Mesenchymal stem cell (in vitro differentiated cells and primary cell): ENCODE results near the gene PPARGC1A.

Experiments
- DNase-seq: peaks from one replicate; pipeline ENCODE4 v3.0.0-alpha.2; 2013
- H2AFZ ChIP-seq: one replicate; pipeline ENCODE4 v1.6.1; 2013; ENCODE audit warnings: low read depth, mild to moderate bottlenecking, control low read depth, inconsistent platforms, low read length, moderate library complexity
- H2AK5ac ChIP-seq: 2 replicates; pipeline ENCODE4 v1.6.1; 2013; ENCODE audit warnings: low read length, moderate library complexity, mild to moderate bottlenecking, inconsistent platforms; ENCODE audit not compliant: severe bottlenecking
- H2BK120ac ChIP-seq: one replicate; pipeline ENCODE4 v1.6.1; 2013; ENCODE audit warnings: low read depth, mild to moderate bottlenecking, inconsistent platforms, low read length, moderate library complexity
- H2BK12ac ChIP-seq, 2 experiments: one replicate each; pipeline ENCODE4 v1.6.1; 2013; ENCODE audit warnings: inconsistent platforms in 2 of 2, low read length in 2 of 2, mild to moderate bottlenecking in 2 of 2, moderate library complexity in 2 of 2, control low read depth in 1 of 2
- H2BK15ac ChIP-seq: one replicate; pipeline ENCODE4 v1.6.1; 2013; ENCODE audit warnings: mild to moderate bottlenecking, low read depth, inconsistent platforms; ENCODE audit not compliant: poor library complexity, severe bottlenecking
- H2BK5ac ChIP-seq: 2 replicates; pipeline ENCODE4 v1.6.1; 2013; ENCODE audit warnings: low read depth, mild to moderate bottlenecking, low read length, control low read depth, inconsistent platforms; ENCODE audit not compliant: poor library complexity, severe bottlenecking
- H3K14ac ChIP-seq, 2 experiments: one replicate each; pipeline ENCODE4 v1.6.1; 2013; ENCODE audit warnings: inconsistent platforms in 2 of 2, low read length in 2 of 2, control low read depth in 1 of 2, mild to moderate bottlenecking in 1 of 2, moderate library complexity in 1 of 2
- H3K18ac ChIP-seq, 2 experiments: one replicate each; pipeline ENCODE4 v1.6.1; 2013; ENCODE audit warnings: inconsistent platforms in 2 of 2, low read length in 2 of 2, control low read depth in 1 of 2, low read depth in 1 of 2, mild to moderate bottlenecking in 1 of 2
- H3K23ac ChIP-seq, 2 experiments: one replicate each; pipeline ENCODE4 v1.6.1; 2013; ENCODE audit warnings: inconsistent platforms in 2 of 2, low read length in 2 of 2, mild to moderate bottlenecking in 2 of 2, moderate library complexity in 2 of 2, control low read depth in 1 of 2
- H3K27ac ChIP-seq: 2 replicates; pipeline ENCODE4 v1.5.1; 2013; ENCODE audit warnings: mild to moderate bottlenecking, moderate library complexity, low read length, control low read depth, inconsistent platforms; ENCODE audit not compliant: poor library complexity, severe bottlenecking
- H3K27me3 ChIP-seq, 2 experiments: 2 replicates each; pipeline versions ENCODE4 v1.6.1 to v1.7.0; 2013; ENCODE audit warnings: low read length in 2 of 2, mild to moderate bottlenecking in 2 of 2, moderate library complexity in 2 of 2, control low read depth in 1 of 2, inconsistent platforms in 1 of 2; ENCODE audit not compliant: control insufficient read depth in 1 of 2, insufficient read depth in 1 of 2
- H3K36me3 ChIP-seq, 2 experiments: 2 replicates each; pipeline versions ENCODE4 v1.6.1 to v1.7.0; 2013; ENCODE audit warnings: low read length in 2 of 2, control low read depth in 1 of 2, inconsistent platforms in 1 of 2, low read depth in 1 of 2, mild to moderate bottlenecking in 1 of 2; ENCODE audit not compliant: insufficient read depth in 2 of 2, control insufficient read depth in 1 of 2
- H3K4ac ChIP-seq, 2 experiments: one replicate each; pipeline ENCODE4 v1.6.1; 2013; ENCODE audit warnings: inconsistent platforms in 2 of 2, low read length in 2 of 2, mild to moderate bottlenecking in 2 of 2, moderate library complexity in 2 of 2, control low read depth in 1 of 2, low read depth in 1 of 2
- H3K4me1 ChIP-seq: 2 replicates; pipeline ENCODE4 v1.6.1; 2013; ENCODE audit warnings: low read depth, low read length, control low read depth; ENCODE audit not compliant: control insufficient read depth, insufficient read depth
- H3K4me2 ChIP-seq: 2 replicates; pipeline ENCODE4 v1.6.1; 2013; ENCODE audit warnings: low read length, mild to moderate bottlenecking, inconsistent platforms; ENCODE audit not compliant: poor library complexity, severe bottlenecking
- H3K4me3 ChIP-seq, 2 experiments: 2 replicates each; pipeline versions ENCODE4 v1.5.1 to v1.7.0; 2013; ENCODE audit warnings: low read length in 2 of 2, mild to moderate bottlenecking in 2 of 2, control low read depth in 1 of 2, low read depth in 1 of 2; ENCODE audit not compliant: insufficient read depth in 1 of 2
- H3K79me1 ChIP-seq: replicated peaks from 2 replicates; pipeline ENCODE4 v1.6.1; 2013; ENCODE audit warnings: mild to moderate bottlenecking, control low read depth, low read length, inconsistent platforms; ENCODE audit not compliant: poor library complexity, severe bottlenecking
- H3K9ac ChIP-seq: 2 replicates; pipeline ENCODE4 v1.7.0; 2013; ENCODE audit warnings: mild to moderate bottlenecking, low read length, moderate library complexity
- H3K9me3 ChIP-seq: 2 replicates; pipeline ENCODE4 v1.7.0; 2013; ENCODE audit warnings: mild to moderate bottlenecking, low read length; ENCODE audit not compliant: control insufficient read depth
- H4K8ac ChIP-seq: one replicate; pipeline ENCODE4 v1.6.1; 2013; ENCODE audit warnings: inconsistent platforms, mild to moderate bottlenecking, low read length, moderate library complexity
- H4K91ac ChIP-seq: one replicate; pipeline ENCODE4 v1.6.1; 2013; ENCODE audit warnings: mild to moderate bottlenecking, low read length, inconsistent platforms
- WGBS: methylation state at CpG from one replicate; pipeline ENCODE4 v1.1.7; 2013; ENCODE audit warnings: mixed read lengths; 5-methylcytosine and 5-hydroxymethylcytosine counted together

The PPARGC1A gene

GRCh38 chr4:23788027-23788426 lies 101.8 kb downstream of the PPARGC1A start:
- WGBS, result 97% methylated on average over 3 of the region's 3 CpGs
- no peak overlapping the region for H2AFZ ChIP-seq
- H2BK5ac ChIP-seq, result no peak overlapping the region
- no peak overlapping the region for H3K4me2 ChIP-seq
- H3K4ac ChIP-seq, result no peak overlapping the region
- DNase-seq, result no peak
- H3K9me3 ChIP-seq, result no peaks in the 10 kb centered on the region
- no peak overlapping the region for H4K91ac ChIP-seq
- no peak overlapping the region for H3K18ac ChIP-seq
- no peak overlapping the region for H3K9ac ChIP-seq
- H3K4me1 ChIP-seq, result peaks cover 2% of the 10 kb centered on the region
- no peak overlapping the region for H3K4me3 ChIP-seq
- no peaks in the 10 kb centered on the region for H3K79me1 ChIP-seq
- no peak overlapping the region for H3K14ac ChIP-seq
- H3K23ac ChIP-seq, result no peak overlapping the region
- H2AK5ac ChIP-seq, result no peak overlapping the region
- H3K27ac ChIP-seq, result no peak overlapping the region
- no peaks in the 10 kb centered on the region for H3K27me3 ChIP-seq
- H2BK120ac ChIP-seq, result no peak overlapping the region
- H3K36me3 ChIP-seq, result no peaks in the 10 kb centered on the region
- no peak overlapping the region for H4K8ac ChIP-seq
- H2BK15ac ChIP-seq, result no peak overlapping the region
- no peak overlapping the region for H2BK12ac ChIP-seq

DNA sequence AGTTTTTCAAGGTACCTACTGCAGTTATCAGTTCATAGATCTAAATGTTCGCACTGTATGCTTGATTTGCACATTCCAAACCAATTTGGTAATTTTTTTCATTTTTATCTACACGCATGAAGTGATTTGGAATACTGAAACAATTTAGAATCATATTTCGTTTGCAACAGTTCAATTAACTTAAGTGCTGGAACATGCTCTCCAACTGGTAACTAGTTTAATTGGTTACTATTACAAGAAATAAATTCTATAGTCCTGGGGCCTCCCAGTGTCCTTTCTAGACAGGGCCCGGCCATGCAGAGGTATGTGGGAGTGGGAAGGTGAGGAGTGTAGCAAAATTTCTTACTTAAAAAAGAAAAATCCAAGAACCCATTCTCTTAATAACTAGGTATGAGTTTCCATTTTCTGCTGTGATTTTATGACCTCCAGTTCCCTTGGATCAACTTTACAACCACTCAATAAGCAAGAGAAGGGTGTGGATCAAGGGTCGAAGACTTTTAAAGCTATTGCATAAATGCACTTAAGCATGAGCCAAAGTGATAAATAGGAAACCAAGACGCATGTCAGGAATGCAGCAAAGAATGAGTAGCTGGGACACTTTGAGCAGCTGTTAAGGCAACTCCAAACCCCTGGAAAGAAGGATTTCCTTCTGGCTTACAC lies 106.9 kb downstream of the PPARGC1A start:
- DNase-seq, result peak; percentile 36
- Histone ChIP-seq H3K9me3 (no peaks in the 10 kb centered on the region), H2AK5ac (no peak overlapping the region), H3K4me3 (no peak overlapping the region), H3K79me1 (no peaks in the 10 kb centered on the region), H3K27ac (no peak overlapping the region), H3K4me1 (no peaks in the 10 kb centered on the region), H3K36me3 (no peaks in the 10 kb centered on the region), H2BK120ac (no peak overlapping the region), H3K4ac (no peak overlapping the region), H2BK15ac (no peak overlapping the region), H3K27me3 (no peaks in the 10 kb centered on the region), H4K8ac (no peak overlapping the region), H3K14ac (no peak overlapping the region), H2AFZ (no peak overlapping the region), H3K18ac (no peak overlapping the region), H3K9ac (no peak overlapping the region), H4K91ac (no peak overlapping the region), H2BK5ac (no peak overlapping the region), H2BK12ac (no peak overlapping the region), H3K4me2 (no peak overlapping the region), H3K23ac (no peak overlapping the region)
- 4% methylated on average over 2 of the region's 6 CpGs for WGBS

GRCh38 chr4:23779839-23780238 lies 110.0 kb downstream of the PPARGC1A start:
- no peak overlapping the region for H3K27ac ChIP-seq

GRCh38 chr4:23779422-23779821 lies 110.4 kb downstream of the PPARGC1A start:
- Histone ChIP-seq H3K4me1 (no peaks in the 10 kb centered on the region), H3K4ac (no peak overlapping the region), H2AK5ac (no peak overlapping the region), H3K27me3 (no peaks in the 10 kb centered on the region), H3K4me2 (no peak overlapping the region), H2BK5ac (no peak overlapping the region), H3K27ac (no peak overlapping the region), H3K18ac (no peak overlapping the region), H4K8ac (no peak overlapping the region), H3K23ac (no peak overlapping the region), H3K14ac (no peak overlapping the region), H2BK12ac (no peak overlapping the region), H3K4me3 (no peak overlapping the region), H3K9ac (no peak overlapping the region), H3K36me3 (no peaks in the 10 kb centered on the region), H2AFZ (no peak overlapping the region), H4K91ac (no peak overlapping the region), H2BK120ac (no peak overlapping the region), H3K79me1 (no peaks in the 10 kb centered on the region), H3K9me3 (no peaks in the 10 kb centered on the region), H2BK15ac (no peak overlapping the region)
- WGBS, result 95% methylated on average over 6 of the region's 6 CpGs
- no peak for DNase-seq

More at GRCh38 chr4:23779839-23780238, 110.0 kb downstream of the PPARGC1A start:
- Histone ChIP-seq H2BK5ac (no peak overlapping the region), H3K9ac (no peak overlapping the region), H3K79me1 (no peaks in the 10 kb centered on the region), H3K18ac (no peak overlapping the region), H3K4ac (no peak overlapping the region), H3K23ac (no peak overlapping the region), H3K14ac (no peak overlapping the region), H2BK120ac (no peak overlapping the region), H2BK12ac (no peak overlapping the region), H3K36me3 (no peaks in the 10 kb centered on the region), H2AFZ (no peak overlapping the region), H3K4me1 (no peaks in the 10 kb centered on the region), H4K91ac (no peak overlapping the region), H2BK15ac (no peak overlapping the region), H3K9me3 (no peaks in the 10 kb centered on the region), H2AK5ac (no peak overlapping the region), H3K4me2 (no peak overlapping the region), H3K27me3 (no peaks in the 10 kb centered on the region), H3K4me3 (no peak overlapping the region), H4K8ac (no peak overlapping the region)
- no peak for DNase-seq
- over 99% methylated on average over 6 of the region's 7 CpGs for WGBS
